ENCODE results near the gene ATP13A3. TPM values are rescaled to one million over a fixed set of nuclear protein-coding genes. Genes with fewer than 3 reads are reported as not detected.

ATP13A3 gene
- total RNA-seq, 1 experiment from 2014 or later, result 119 TPM

DNA sequence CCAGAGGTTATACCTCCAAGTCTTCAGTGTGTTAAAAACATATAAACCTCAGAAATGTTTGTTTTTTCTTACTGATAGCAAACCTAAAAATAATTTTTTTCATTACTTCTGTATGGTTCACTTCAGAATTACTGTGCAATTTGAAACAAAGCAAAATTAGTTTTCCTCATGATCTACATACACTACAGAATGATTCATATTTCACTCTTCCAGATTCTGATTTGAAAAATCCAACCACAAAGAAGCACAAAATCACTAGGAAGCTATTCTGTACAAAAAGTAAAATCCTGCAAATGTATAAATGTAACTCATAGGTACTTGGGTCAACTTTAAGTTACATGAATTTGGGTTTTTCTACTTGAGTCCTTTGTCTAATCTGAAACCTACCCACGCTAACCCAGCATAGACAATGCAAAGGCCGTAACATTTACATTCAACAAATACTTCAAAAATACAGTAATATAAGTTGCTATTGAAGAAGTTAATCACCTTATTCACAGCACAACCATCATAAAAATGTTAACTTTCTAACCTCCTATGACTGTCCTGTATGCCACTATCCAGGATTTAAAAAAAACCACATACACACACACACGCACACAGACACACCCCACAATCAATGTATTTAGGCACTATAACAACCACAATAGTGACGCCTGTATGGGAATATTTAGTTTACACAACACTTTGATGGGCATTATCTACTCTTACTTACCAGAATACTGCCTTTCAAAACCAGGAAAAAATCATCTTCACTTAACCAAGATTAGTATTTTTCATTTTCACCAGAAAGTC is 11.5 kb downstream of the ATP13A3 start:
- Mint-ChIP-seq H3K27me3 (ENCODE audit: insufficient read depth, unreplicated experiment) (no peaks in the 10 kb centered on the region), H3K36me3 (ENCODE audit: insufficient read depth, unreplicated experiment) (no peaks in the 10 kb centered on the region), H3K27ac (ENCODE audit: low read depth, unreplicated experiment) (no peak overlapping the region), H3K4me3 (ENCODE audit: unreplicated experiment) (no peak overlapping the region), H3K9me3 (ENCODE audit: unreplicated experiment) (no peaks in the 10 kb centered on the region), H3K4me1 (ENCODE audit: insufficient read depth, unreplicated experiment) (peaks cover 27% of the 10 kb centered on the region)
- no TSS peak for BruUV-seq (replicated peaks)
- ChIA-PET CTCF (interaction anchor here (0.8 to 8.6 kb wide), 3 partner anchors 10 to 197 kb away, joined by 3 to 160 read pairs (median 9); partner anchors contain the start of gene LSG1), POLR2A (interaction anchor here (0.6 to 2.6 kb wide), 7 partner anchors 9 to 119 kb away, joined by 3 to 19 read pairs (median 4); no protein-coding TSS in a partner anchor)
- TF ChIP-seq, protein P1, sequence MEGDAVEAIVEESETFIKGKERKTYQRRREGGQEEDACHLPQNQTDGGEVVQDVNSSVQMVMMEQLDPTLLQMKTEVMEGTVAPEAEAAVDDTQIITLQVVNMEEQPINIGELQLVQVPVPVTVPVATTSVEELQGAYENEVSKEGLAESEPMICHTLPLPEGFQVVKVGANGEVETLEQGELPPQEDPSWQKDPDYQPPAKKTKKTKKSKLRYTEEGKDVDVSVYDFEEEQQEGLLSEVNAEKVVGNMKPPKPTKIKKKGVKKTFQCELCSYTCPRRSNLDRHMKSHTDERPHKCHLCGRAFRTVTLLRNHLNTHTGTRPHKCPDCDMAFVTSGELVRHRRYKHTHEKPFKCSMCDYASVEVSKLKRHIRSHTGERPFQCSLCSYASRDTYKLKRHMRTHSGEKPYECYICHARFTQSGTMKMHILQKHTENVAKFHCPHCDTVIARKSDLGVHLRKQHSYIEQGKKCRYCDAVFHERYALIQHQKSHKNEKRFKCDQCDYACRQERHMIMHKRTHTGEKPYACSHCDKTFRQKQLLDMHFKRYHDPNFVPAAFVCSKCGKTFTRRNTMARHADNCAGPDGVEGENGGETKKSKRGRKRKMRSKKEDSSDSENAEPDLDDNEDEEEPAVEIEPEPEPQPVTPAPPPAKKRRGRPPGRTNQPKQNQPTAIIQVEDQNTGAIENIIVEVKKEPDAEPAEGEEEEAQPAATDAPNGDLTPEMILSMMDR (IDR thresholded peaks at IDR 0.05; ENCODE audit: unreplicated experiment), result no peak
- DNase-seq (ENCODE audit: unreplicated experiment), result no peak
- intact Hi-C loops (cut with micrococcal nuclease), result no loop called here

GRCh38 chr3:194474675-194475074 is 12.1 kb downstream of the ATP13A3 start:
- no TSS peak for BruUV-seq (replicated peaks)
- H3K27ac Mint-ChIP-seq (ENCODE audit: low read depth, unreplicated experiment), result no peak overlapping the region
- intact Hi-C loops (cut with micrococcal nuclease), result no loop called here
- H3K27me3 Mint-ChIP-seq (ENCODE audit: insufficient read depth, unreplicated experiment), result no peaks in the 10 kb centered on the region
- DNase-seq (ENCODE audit: unreplicated experiment), result no peak
- H3K36me3 Mint-ChIP-seq (ENCODE audit: insufficient read depth, unreplicated experiment), result no peaks in the 10 kb centered on the region
- ChIA-PET POLR2A (interaction anchor here (0.8 to 2.6 kb wide), 8 partner anchors 9 to 197 kb away, joined by 3 to 19 read pairs (median 4); partner anchors contain the start of gene LSG1), CTCF (interaction anchor here (0.8 to 8.6 kb wide), 3 partner anchors 99 to 197 kb away, joined by 3 to 160 read pairs (median 4); partner anchors contain the start of gene LSG1)
- no peaks in the 10 kb centered on the region for H3K9me3 Mint-ChIP-seq (ENCODE audit: unreplicated experiment)
- no peak overlapping the region for H3K4me3 Mint-ChIP-seq (ENCODE audit: unreplicated experiment)
- TF ChIP-seq, protein P1 (IDR thresholded peaks at IDR 0.05; ENCODE audit: unreplicated experiment), result no peak
- H3K4me1 Mint-ChIP-seq (ENCODE audit: insufficient read depth, unreplicated experiment), result peaks cover 20% of the 10 kb centered on the region

DNA sequence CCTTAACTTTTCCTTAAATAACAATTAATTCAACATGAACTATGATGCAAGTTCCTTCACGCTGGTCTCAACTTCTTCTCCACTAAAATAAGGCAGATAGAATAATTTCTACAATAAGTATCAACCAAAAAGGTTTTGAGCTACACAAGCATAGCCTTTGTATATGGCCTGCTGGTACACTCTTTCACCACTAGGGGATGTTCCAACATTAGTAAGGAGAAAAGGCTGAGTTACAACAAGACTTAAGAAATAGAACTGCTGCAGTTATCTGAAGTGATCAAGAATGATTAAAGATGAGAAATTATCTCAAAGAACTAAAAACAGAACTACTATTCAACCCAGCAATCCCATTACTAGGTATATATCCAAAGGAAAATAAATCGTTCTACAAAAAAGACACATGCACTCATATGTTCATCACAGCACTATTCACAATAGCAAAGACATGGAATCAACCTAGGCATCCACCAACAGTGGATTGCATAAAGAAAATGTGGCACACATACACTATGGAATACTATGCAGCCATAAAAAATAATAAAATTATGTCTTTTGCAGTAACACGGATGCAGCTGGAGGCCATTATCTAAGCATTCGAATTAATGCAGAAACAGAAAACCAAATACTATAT is 14.4 kb downstream of the ATP13A3 start:
- Mint-ChIP-seq H3K4me1 (ENCODE audit: insufficient read depth, unreplicated experiment) (peaks cover 17% of the 10 kb centered on the region), H3K4me3 (ENCODE audit: unreplicated experiment) (no peak overlapping the region), H3K9me3 (ENCODE audit: unreplicated experiment) (no peaks in the 10 kb centered on the region), H3K27ac (ENCODE audit: low read depth, unreplicated experiment) (no peak overlapping the region), H3K36me3 (ENCODE audit: insufficient read depth, unreplicated experiment) (no peaks in the 10 kb centered on the region), H3K27me3 (ENCODE audit: insufficient read depth, unreplicated experiment) (no peaks in the 10 kb centered on the region)
- DNase-seq (ENCODE audit: unreplicated experiment), result peak; percentile 71
- intact Hi-C loops (cut with micrococcal nuclease), result loop anchor here (1.0 kb wide), 3 partner anchors 101 to 161 kb away; partner anchors contain the start of gene TMEM44
- CTCF ChIA-PET, result interaction anchor here (0.5 to 8.6 kb wide), 34 partner anchors 9 to 1538 kb away, joined by 3 to 160 read pairs (median 4); partner anchors contain the start of gene TMEM44
- TF ChIP-seq, protein P1 (IDR thresholded peaks at IDR 0.05; ENCODE audit: unreplicated experiment), result peak; percentile 90
- POLR2A ChIA-PET, result interaction anchor here (0.6 to 3.7 kb wide), 10 partner anchors 11 to 1740 kb away, joined by 3 to 46 read pairs (median 4); partner anchors contain the start of gene TMEM44
- no TSS peak for BruUV-seq (replicated peaks)

GRCh38 chr3:194471863-194472262 is 14.9 kb downstream of the ATP13A3 start:
- H3K27ac Mint-ChIP-seq (ENCODE audit: low read depth, unreplicated experiment), result no peak overlapping the region
- TF ChIP-seq, protein P1 (IDR thresholded peaks at IDR 0.05; ENCODE audit: unreplicated experiment), result no peak
- ChIA-PET POLR2A (interaction anchor here (0.7 to 3.7 kb wide), 8 partner anchors 12 to 1739 kb away, joined by 3 to 46 read pairs (median 6); partner anchors contain the start of gene TMEM44), CTCF (interaction anchor here (0.5 to 8.6 kb wide), 30 partner anchors 9 to 1537 kb away, joined by 3 to 160 read pairs (median 4); partner anchors contain the start of gene TMEM44)
- intact Hi-C loops (cut with micrococcal nuclease), result loop anchor here (1.0 kb wide), 3 partner anchors 101 to 161 kb away; partner anchors contain the start of gene TMEM44
- H3K4me3 Mint-ChIP-seq (ENCODE audit: unreplicated experiment), result no peak overlapping the region
- H3K36me3 Mint-ChIP-seq (ENCODE audit: insufficient read depth, unreplicated experiment), result no peaks in the 10 kb centered on the region
- BruUV-seq (replicated peaks), result no TSS peak
- no peak for DNase-seq (ENCODE audit: unreplicated experiment)
- no peaks in the 10 kb centered on the region for H3K27me3 Mint-ChIP-seq (ENCODE audit: insufficient read depth, unreplicated experiment)
- H3K4me1 Mint-ChIP-seq (ENCODE audit: insufficient read depth, unreplicated experiment), result peaks cover 21% of the 10 kb centered on the region
- H3K9me3 Mint-ChIP-seq (ENCODE audit: unreplicated experiment), result no peaks in the 10 kb centered on the region

All from MCF 10A (cell line).